ENCODE measurements around the gene FARP1. TPM values are rescaled to one million over a fixed set of nuclear protein-coding genes. Genes with fewer than 3 reads are reported as not detected.

The FARP1 gene
- total RNA-seq, 1 donor from 2014 or later: 36.5 TPM

- Histone ChIP-seq H3K9me3 (ENCODE audit: control insufficient read depth in 3 of 3, low read length in 3 of 3) (no peaks in the 10 kb centered on the region), H3K4me3 (ENCODE audit: low read length in 3 of 3) (no peak overlapping the region), H3K4me1 (ENCODE audit: control insufficient read depth in 3 of 3, insufficient read depth in 3 of 3, low read length in 3 of 3) (peaks cover 0 to 11% (median 2%) of the 10 kb centered on the region in 3 donors), H3K27ac (ENCODE audit: low read depth, low read length) (no peak overlapping the region), H3K36me3 (ENCODE audit: control insufficient read depth in 3 of 3, insufficient read depth in 3 of 3, low read length in 3 of 3) (no peaks in the 10 kb centered on the region), H3K27me3 (ENCODE audit: control insufficient read depth in 3 of 3, insufficient read depth in 3 of 3, low read length in 3 of 3) (no peaks in the 10 kb centered on the region), H3K9ac (ENCODE audit: low read depth in 1 of 3, low read length in 3 of 3) (no peak overlapping the region)
Observed at GRCh38 chr13:98317573-98318171, 174.8 kb downstream of the FARP1 start.

GRCh38 chr13:98318263-98318878 is 175.5 kb downstream of the FARP1 start:
- Histone ChIP-seq H3K9ac (ENCODE audit: low read depth in 1 of 3, low read length in 3 of 3) (no peak overlapping the region), H3K4me3 (ENCODE audit: low read length in 3 of 3) (no peak overlapping the region), H3K36me3 (ENCODE audit: control insufficient read depth in 3 of 3, insufficient read depth in 3 of 3, low read length in 3 of 3) (no peaks in the 10 kb centered on the region), H3K4me1 (ENCODE audit: control insufficient read depth in 3 of 3, insufficient read depth in 3 of 3, low read length in 3 of 3) (peaks cover 0 to 11% (median 2%) of the 10 kb centered on the region in 3 donors), H3K27me3 (ENCODE audit: control insufficient read depth in 3 of 3, insufficient read depth in 3 of 3, low read length in 3 of 3) (no peaks in the 10 kb centered on the region), H3K27ac (ENCODE audit: low read depth, low read length) (no peak overlapping the region), H3K9me3 (ENCODE audit: control insufficient read depth in 3 of 3, low read length in 3 of 3) (no peaks in the 10 kb centered on the region)

- Histone ChIP-seq H3K4me3 (ENCODE audit: low read length in 3 of 3) (no peak overlapping the region), H3K4me1 (ENCODE audit: control insufficient read depth in 3 of 3, insufficient read depth in 3 of 3, low read length in 3 of 3) (peaks cover 0 to 13% (median 2%) of the 10 kb centered on the region in 3 donors), H3K27me3 (ENCODE audit: control insufficient read depth in 3 of 3, insufficient read depth in 3 of 3, low read length in 3 of 3) (no peaks in the 10 kb centered on the region), H3K9ac (ENCODE audit: low read depth in 1 of 3, low read length in 3 of 3) (no peak overlapping the region), H3K27ac (ENCODE audit: low read depth, low read length) (no peak overlapping the region), H3K36me3 (ENCODE audit: control insufficient read depth in 3 of 3, insufficient read depth in 3 of 3, low read length in 3 of 3) (no peaks in the 10 kb centered on the region), H3K9me3 (ENCODE audit: control insufficient read depth in 3 of 3, low read length in 3 of 3) (no peaks in the 10 kb centered on the region)
Observed at GRCh38 chr13:98320561-98321105, 177.7 kb downstream of the FARP1 start.

- H3K4me1 ChIP-seq (ENCODE audit: control insufficient read depth in 3 of 3, insufficient read depth in 3 of 3, low read length in 3 of 3): peaks cover 0 to 7% (median 0%) of the 10 kb centered on the region in 3 donors
- H3K4me3 ChIP-seq (ENCODE audit: low read length in 3 of 3): no peak overlapping the region
- H3K9ac ChIP-seq (ENCODE audit: low read depth in 1 of 3, low read length in 3 of 3): no peak overlapping the region
- H3K27me3 ChIP-seq (ENCODE audit: control insufficient read depth in 3 of 3, insufficient read depth in 3 of 3, low read length in 3 of 3): no peaks in the 10 kb centered on the region
- H3K27ac ChIP-seq (ENCODE audit: low read depth, low read length): no peak overlapping the region
- no peaks in the 10 kb centered on the region for H3K9me3 ChIP-seq (ENCODE audit: control insufficient read depth in 3 of 3, low read length in 3 of 3)
- no peaks in the 10 kb centered on the region for H3K36me3 ChIP-seq (ENCODE audit: control insufficient read depth in 3 of 3, insufficient read depth in 3 of 3, low read length in 3 of 3)
Observed at GRCh38 chr13:98321395-98321794, 178.5 kb downstream of the FARP1 start.

GRCh38 chr13:98322091-98322718 is 179.3 kb downstream of the FARP1 start:
- Histone ChIP-seq H3K27me3 (ENCODE audit: control insufficient read depth in 3 of 3, insufficient read depth in 3 of 3, low read length in 3 of 3) (no peaks in the 10 kb centered on the region), H3K9ac (ENCODE audit: low read depth in 1 of 3, low read length in 3 of 3) (no peak overlapping the region), H3K9me3 (ENCODE audit: control insufficient read depth in 3 of 3, low read length in 3 of 3) (no peaks in the 10 kb centered on the region), H3K27ac (ENCODE audit: low read depth, low read length) (no peak overlapping the region), H3K4me3 (ENCODE audit: low read length in 3 of 3) (no peak overlapping the region), H3K36me3 (ENCODE audit: control insufficient read depth in 3 of 3, insufficient read depth in 3 of 3, low read length in 3 of 3) (no peaks in the 10 kb centered on the region), H3K4me1 (ENCODE audit: control insufficient read depth in 3 of 3, insufficient read depth in 3 of 3, low read length in 3 of 3) (peaks cover 0 to 7% (median 0%) of the 10 kb centered on the region in 3 donors)

- no peak overlapping the region for H3K9ac ChIP-seq (ENCODE audit: low read depth in 1 of 3, low read length in 3 of 3)
- no peak overlapping the region for H3K4me3 ChIP-seq (ENCODE audit: low read length in 3 of 3)
- no peak overlapping the region for H3K27ac ChIP-seq (ENCODE audit: low read depth, low read length)
- peaks cover 0 to 7% (median 0%) of the 10 kb centered on the region in 3 donors for H3K4me1 ChIP-seq (ENCODE audit: control insufficient read depth in 3 of 3, insufficient read depth in 3 of 3, low read length in 3 of 3)
- H3K36me3 ChIP-seq (ENCODE audit: control insufficient read depth in 3 of 3, insufficient read depth in 3 of 3, low read length in 3 of 3): no peaks in the 10 kb centered on the region
- no peaks in the 10 kb centered on the region for H3K9me3 ChIP-seq (ENCODE audit: control insufficient read depth in 3 of 3, low read length in 3 of 3)
- no peaks in the 10 kb centered on the region for H3K27me3 ChIP-seq (ENCODE audit: control insufficient read depth in 3 of 3, insufficient read depth in 3 of 3, low read length in 3 of 3)
Observed at GRCh38 chr13:98324105-98324504, 181.2 kb downstream of the FARP1 start.

GRCh38 chr13:98325724-98326123 is 182.8 kb downstream of the FARP1 start:
- H3K27ac ChIP-seq (ENCODE audit: low read depth, low read length): no peak overlapping the region
- no peak overlapping the region for H3K9ac ChIP-seq (ENCODE audit: low read depth in 1 of 3, low read length in 3 of 3)
- H3K4me3 ChIP-seq (ENCODE audit: low read length in 3 of 3): no peak overlapping the region
- H3K36me3 ChIP-seq (ENCODE audit: control insufficient read depth in 3 of 3, insufficient read depth in 3 of 3, low read length in 3 of 3): no peaks in the 10 kb centered on the region
- no peaks in the 10 kb centered on the region for H3K27me3 ChIP-seq (ENCODE audit: control insufficient read depth in 3 of 3, insufficient read depth in 3 of 3, low read length in 3 of 3)
- H3K4me1 ChIP-seq (ENCODE audit: control insufficient read depth in 3 of 3, insufficient read depth in 3 of 3, low read length in 3 of 3): peaks cover 0 to 7% (median 0%) of the 10 kb centered on the region in 3 donors
- H3K9me3 ChIP-seq (ENCODE audit: control insufficient read depth in 3 of 3, low read length in 3 of 3): no peaks in the 10 kb centered on the region

- Histone ChIP-seq H3K4me3 (ENCODE audit: low read length in 3 of 3) (no peak overlapping the region), H3K9ac (ENCODE audit: low read depth in 1 of 3, low read length in 3 of 3) (no peak overlapping the region), H3K4me1 (ENCODE audit: control insufficient read depth in 3 of 3, insufficient read depth in 3 of 3, low read length in 3 of 3) (peaks cover 0 to 7% (median 0%) of the 10 kb centered on the region in 3 donors), H3K9me3 (ENCODE audit: control insufficient read depth in 3 of 3, low read length in 3 of 3) (no peaks in the 10 kb centered on the region), H3K27ac (ENCODE audit: low read depth, low read length) (no peak overlapping the region), H3K36me3 (ENCODE audit: control insufficient read depth in 3 of 3, insufficient read depth in 3 of 3, low read length in 3 of 3) (no peaks in the 10 kb centered on the region), H3K27me3 (ENCODE audit: control insufficient read depth in 3 of 3, insufficient read depth in 3 of 3, low read length in 3 of 3) (no peaks in the 10 kb centered on the region)
Observed at GRCh38 chr13:98326291-98326690, 183.4 kb downstream of the FARP1 start.

- Histone ChIP-seq H3K4me3 (ENCODE audit: low read length in 3 of 3) (no peak overlapping the region), H3K9ac (ENCODE audit: low read depth in 1 of 3, low read length in 3 of 3) (no peak overlapping the region), H3K27ac (ENCODE audit: low read depth, low read length) (no peak overlapping the region), H3K4me1 (ENCODE audit: control insufficient read depth in 3 of 3, insufficient read depth in 3 of 3, low read length in 3 of 3) (peaks cover 0 to 7% (median 0%) of the 10 kb centered on the region in 3 donors), H3K27me3 (ENCODE audit: control insufficient read depth in 3 of 3, insufficient read depth in 3 of 3, low read length in 3 of 3) (no peaks in the 10 kb centered on the region), H3K9me3 (ENCODE audit: control insufficient read depth in 3 of 3, low read length in 3 of 3) (no peaks in the 10 kb centered on the region), H3K36me3 (ENCODE audit: control insufficient read depth in 3 of 3, insufficient read depth in 3 of 3, low read length in 3 of 3) (no peaks in the 10 kb centered on the region)
Observed at GRCh38 chr13:98327371-98328270, 184.7 kb downstream of the FARP1 start.
